HG03439 (cell line): ENCODE data around the gene C6orf136.

Experiments used
- ATAC-seq: cut with Tn5 transposase; IDR thresholded peaks from one replicate; pipeline ENCODE4 v1.9.1; 2021; ENCODE audit warnings: mild to moderate bottlenecking, moderate library complexity; ENCODE audit not compliant: unreplicated experiment

C6orf136 gene

GRCh38 chr6:30615219-30615957 lies 31.5 kb upstream of the C6orf136 start:
- ATAC-seq, result no peak

- ATAC-seq, result no peak
Observed at GRCh38 chr6:30615958-30616810, 30.7 kb upstream of the C6orf136 start.

GRCh38 chr6:30616811-30617564 lies 29.9 kb upstream of the C6orf136 start, which contains the start of gene PPP1R10:
PPP1R10 (minus strand) TSS chr6:30617243; CDS start chr6:30609944, 7,299 bp downstream.
- ATAC-seq, result peak; percentile 81

GRCh38 chr6:30617565-30618269 lies 29.2 kb upstream of the C6orf136 start, which contains the start of gene MRPS18B:
MRPS18B (plus strand) TSS chr6:30617840; CDS start chr6:30617866, 26 bp downstream.
- peak; percentile 76 for ATAC-seq

- ATAC-seq, result no peak
Observed at GRCh38 chr6:30618270-30618797, 28.6 kb upstream of the C6orf136 start.

GRCh38 chr6:30619561-30619960 lies 27.4 kb upstream of the C6orf136 start:
- ATAC-seq, result no peak

- no peak for ATAC-seq
Observed at GRCh38 chr6:30625511-30625910, 21.4 kb upstream of the C6orf136 start.

GRCh38 chr6:30626484-30627366 lies 20.2 kb upstream of the C6orf136 start, which contains the start of gene ATAT1:
ATAT1 (plus strand) TSS chr6:30626874.
- ATAC-seq, result peak; percentile 83

- ATAC-seq, result no peak
Observed at GRCh38 chr6:30635834-30636233, 11.1 kb upstream of the C6orf136 start.

GRCh38 chr6:30640481-30640880 lies 6.5 kb upstream of the C6orf136 start:
- ATAC-seq, result no peak

GRCh38 chr6:30641048-30641447 lies 5.9 kb upstream of the C6orf136 start:
- no peak for ATAC-seq

- no peak for ATAC-seq
Observed at GRCh38 chr6:30643656-30644055, 3.3 kb upstream of the C6orf136 start.

GRCh38 chr6:30644769-30645168 lies 2.2 kb upstream of the C6orf136 start:
- no peak for ATAC-seq

- ATAC-seq, result no peak
Observed at GRCh38 chr6:30645989-30646388, 944 bp upstream of the C6orf136 start.

- ATAC-seq, result peak; percentile 61
Observed at GRCh38 chr6:30647242-30648116, 546 bp downstream of the C6orf136 start.

GRCh38 chr6:30651143-30651542 lies 4.2 kb downstream of the C6orf136 start:
- no peak for ATAC-seq

- ATAC-seq, result no peak
Observed at GRCh38 chr6:30654798-30655742, 8.1 kb downstream of the C6orf136 start.
